Fibroblast of lung (primary cell): Measurements from ENCODE around the gene INPP5A. TPM values are rescaled to one million over a fixed set of nuclear protein-coding genes. Genes with fewer than 3 reads are reported as not detected.

ENCODE experiments used
- DNase-seq, 2 donors: peaks; one replicate each; pipeline versions ENCODE4 v3.0.0 to v3.0.0-alpha.2; 2010; ENCODE audit warnings: low read depth in 2 of 2
- H2AFZ ChIP-seq: 2 replicates; pipeline ENCODE4 v1.5.1; 2012; ENCODE audit warnings: low read length, control low read depth, inconsistent platforms
- H3K27ac ChIP-seq: 2 replicates; pipeline ENCODE4 v1.5.1; 2011; ENCODE audit warnings: low read length, control low read depth; ENCODE audit not compliant: insufficient read depth
- H3K27me3 ChIP-seq: 2 replicates; pipeline ENCODE4 v1.5.1; 2011; ENCODE audit warnings: mild to moderate bottlenecking, low read length; ENCODE audit not compliant: control insufficient read depth, insufficient read depth
- H3K36me3 ChIP-seq: 2 replicates; pipeline ENCODE4 v1.5.1; 2011; ENCODE audit warnings: low read length; ENCODE audit not compliant: control insufficient read depth, insufficient read depth
- H3K4me1 ChIP-seq: 2 replicates; pipeline ENCODE4 v1.5.1; 2011; ENCODE audit warnings: low read length; ENCODE audit not compliant: control insufficient read depth, insufficient read depth; ENCODE audit errors: extremely low read depth
- H3K4me2 ChIP-seq: 2 replicates; pipeline ENCODE4 v1.5.1; 2011; ENCODE audit warnings: low read length, control low read depth; ENCODE audit not compliant: insufficient read depth; ENCODE audit errors: extremely low read depth
- H3K4me3 ChIP-seq, 4 experiments: fragments of 200-600 bp in 1 of 4; sonication (generic) in 1 of 4; replicated peaks in 1 of 4; 2 replicates each; pipeline ENCODE4 v1.5.1; 2011 to 2016; ENCODE audit warnings: low read length in 4 of 4, low read depth in 3 of 4, mild to moderate bottlenecking in 3 of 4, control low read depth in 2 of 4, inconsistent platforms in 1 of 4, mixed read lengths in 1 of 4; ENCODE audit not compliant: insufficient read depth in 1 of 4; ENCODE audit errors: control extremely low read depth in 1 of 4
- H3K79me2 ChIP-seq: 2 replicates; pipeline ENCODE4 v1.5.1; 2012; ENCODE audit warnings: mild to moderate bottlenecking, low read length, inconsistent platforms; ENCODE audit not compliant: control insufficient read depth, insufficient read depth
- H3K9ac ChIP-seq: 2 replicates; pipeline ENCODE4 v1.5.1; 2011; ENCODE audit warnings: mild to moderate bottlenecking, low read length, control low read depth; ENCODE audit not compliant: insufficient read depth
- H3K9me3 ChIP-seq: 2 replicates; pipeline ENCODE4 v1.5.1; 2012; ENCODE audit warnings: low read depth, low read length; ENCODE audit not compliant: control insufficient read depth, insufficient read depth
- H4K20me1 ChIP-seq: 2 replicates; pipeline ENCODE4 v1.5.1; 2011; ENCODE audit warnings: low read length; ENCODE audit not compliant: control insufficient read depth, insufficient read depth; ENCODE audit errors: extremely low read depth
- CTCF ChIP-seq, 2 donors: IDR thresholded peaks in 1 of 2; conservative IDR thresholded peaks in 1 of 2; 1 replicate in 1 of 2; 2 replicates in 1 of 2; pipeline ENCODE4 v1.5.1; 2011 to 2012; ENCODE audit warnings: low read length in 2 of 2, control low read depth in 1 of 2, inconsistent platforms in 1 of 2, low read depth in 1 of 2, mild to moderate bottlenecking in 1 of 2
- EZH2 ChIP-seq: IDR thresholded peaks from 2 replicates; pipeline ENCODE4 v1.5.1; 2012; ENCODE audit warnings: low read length, control low read depth, mild to moderate bottlenecking; ENCODE audit errors: missing control alignments
- polyA plus RNA-seq, 2 donors: library from polyadenylated mRNA; depleted of rRNA in 1 of 2; stranded (reverse) in 1 of 2; unstranded in 1 of 2; fragments of >200 nt; gene quantifications; 2 replicates each; pipeline ENCODE4 v1.2.1, GENCODE V29; 2011 to 2012; ENCODE audit warnings: missing spikeins in 1 of 2
- total RNA-seq: library from RNA; depleted of rRNA; stranded (reverse); fragments of >200 nt; gene quantifications from 2 replicates; pipeline ENCODE4 v1.2.1, GENCODE V29; 2014

The INPP5A gene
- total and polyA plus RNA-seq, 2 donors (not counting 1 experiment from before 2014, with no cell fraction given): 24.6 to 39.9 TPM

- Histone ChIP-seq H3K4me3 (no peak overlapping the region), H3K4me2 (no peak overlapping the region), H3K36me3 (no peaks in the 10 kb centered on the region), H2AFZ (no peak overlapping the region), H3K27ac (no peak overlapping the region), H3K9ac (no peak overlapping the region), H3K4me1 (no peaks in the 10 kb centered on the region), H3K9me3 (no peaks in the 10 kb centered on the region), H3K79me2 (no peaks in the 10 kb centered on the region), H3K27me3 (peaks cover 33% of the 10 kb centered on the region), H4K20me1 (no peaks in the 10 kb centered on the region)
- no peak for DNase-seq
- TF ChIP-seq CTCF (conservative IDR thresholded peaks at IDR 0.05 in 1 of 2, IDR thresholded peaks at IDR 0.05 in 1 of 2; ENCODE audit: low read depth in 1 of 2, low read length in 2 of 2) (no peak), EZH2 (no peak)
Observed at GRCh38 chr10:132783940-132784865, 246.6 kb downstream of the INPP5A start.

- H3K36me3 ChIP-seq: no peaks in the 10 kb centered on the region
- DNase-seq: peak in 1 of 2 donors; percentile 7
- H3K9ac ChIP-seq: no peak overlapping the region
- peaks cover 33% of the 10 kb centered on the region for H3K27me3 ChIP-seq
- no peaks in the 10 kb centered on the region for H3K79me2 ChIP-seq
- no peaks in the 10 kb centered on the region for H3K4me1 ChIP-seq
- H3K9me3 ChIP-seq: no peaks in the 10 kb centered on the region
- TF ChIP-seq CTCF (conservative IDR thresholded peaks at IDR 0.05 in 1 of 2, IDR thresholded peaks at IDR 0.05 in 1 of 2; ENCODE audit: low read depth in 1 of 2, low read length in 2 of 2): no peak
- TF ChIP-seq EZH2: peak; percentile 95
- no peak overlapping the region for H2AFZ ChIP-seq
- no peak overlapping the region for H3K4me3 ChIP-seq
- no peak overlapping the region for H3K4me2 ChIP-seq
- H4K20me1 ChIP-seq: no peaks in the 10 kb centered on the region
- H3K27ac ChIP-seq: no peak overlapping the region
Observed at GRCh38 chr10:132784866-132785722, 247.5 kb downstream of the INPP5A start.
